CD14-positive monocyte (primary cell): ENCODE data around the gene MEGF6. TPM values are rescaled to one million over a fixed set of nuclear protein-coding genes. Genes with fewer than 3 reads are reported as not detected.

Source experiments
- DNase-seq, 3 donors: peaks; one replicate each; pipeline ENCODE4 v3.0.0-alpha.2; 2011 to 2022
- H2AFZ ChIP-seq: 2 replicates; pipeline ENCODE4 v1.6.0; 2012; ENCODE audit warnings: mild to moderate bottlenecking, low read depth, low read length, inconsistent platforms; ENCODE audit not compliant: insufficient read depth, poor library complexity, severe bottlenecking
- H3K27ac ChIP-seq, 2 donors: 1 replicate in 1 of 2; 2 replicates in 1 of 2; pipeline ENCODE4 v1.5.1; 2012 to 2013; ENCODE audit warnings: low read length in 2 of 2, control low read depth in 1 of 2, inconsistent platforms in 1 of 2, low read depth in 1 of 2, mild to moderate bottlenecking in 1 of 2
- H3K27me3 ChIP-seq, 2 donors: one replicate each; pipeline versions ENCODE4 v1.6.0 to v1.6.1; 2011 to 2013; ENCODE audit warnings: low read length in 2 of 2; ENCODE audit not compliant: control insufficient read depth in 2 of 2, insufficient read depth in 2 of 2
- H3K36me3 ChIP-seq, 2 donors: replicated peaks in 1 of 2; 1 replicate in 1 of 2; 2 replicates in 1 of 2; pipeline versions ENCODE4 v1.5.1 to v1.6.1; 2012 to 2013; ENCODE audit warnings: low read length in 2 of 2, control low read depth in 1 of 2, inconsistent platforms in 1 of 2, mild to moderate bottlenecking in 1 of 2; ENCODE audit not compliant: insufficient read depth in 2 of 2, control insufficient read depth in 1 of 2
- H3K4me1 ChIP-seq, 2 donors: 1 replicate in 1 of 2; 2 replicates in 1 of 2; pipeline versions ENCODE4 v1.5.1 to v1.6.1; 2012 to 2013; ENCODE audit warnings: low read length in 2 of 2, control low read depth in 1 of 2, inconsistent platforms in 1 of 2, mild to moderate bottlenecking in 1 of 2, moderate library complexity in 1 of 2; ENCODE audit not compliant: insufficient read depth in 2 of 2, control insufficient read depth in 1 of 2
- H3K4me2 ChIP-seq: replicated peaks from 2 replicates; pipeline ENCODE3; 2012; ENCODE audit warnings: low read length, moderate library complexity, mild to moderate bottlenecking; ENCODE audit not compliant: poor library complexity, severe bottlenecking; ENCODE audit errors: extremely low read depth
- H3K4me3 ChIP-seq, 3 experiments: fragments of 200-600 bp in 1 of 3; sonication (generic) in 1 of 3; replicated peaks in 1 of 3; 1 replicate in 2 of 3; 2 replicates in 1 of 3; pipeline ENCODE4 v1.5.1; 2011 to 2013; ENCODE audit warnings: low read length in 3 of 3, mild to moderate bottlenecking in 3 of 3, control low read depth in 2 of 3, low read depth in 2 of 3, inconsistent platforms in 1 of 3, moderate library complexity in 1 of 3
- H3K79me2 ChIP-seq: 2 replicates; pipeline ENCODE4 v1.6.0; 2012; ENCODE audit warnings: mild to moderate bottlenecking, control low read depth, inconsistent platforms, low read length, moderate library complexity; ENCODE audit not compliant: insufficient read depth
- H3K9ac ChIP-seq: 2 replicates; pipeline ENCODE4 v1.6.0; 2017; ENCODE audit warnings: low read length, mild to moderate bottlenecking; ENCODE audit not compliant: insufficient read depth, poor library complexity, severe bottlenecking
- H3K9me3 ChIP-seq, 2 donors: replicated peaks in 1 of 2; 1 replicate in 1 of 2; 2 replicates in 1 of 2; pipeline versions ENCODE4 v1.5.1 to v1.6.1; 2012 to 2013; ENCODE audit warnings: low read length in 2 of 2, control low read depth in 1 of 2; ENCODE audit not compliant: control insufficient read depth in 1 of 2, insufficient read depth in 1 of 2
- H4K20me1 ChIP-seq: 2 replicates; pipeline ENCODE4 v1.6.0; 2012; ENCODE audit warnings: mild to moderate bottlenecking, low read length, control low read depth, moderate library complexity; ENCODE audit not compliant: insufficient read depth
- H3K27ac Mint-ChIP-seq, 7 donors: one replicate each; pipeline ENCODE4 v1.8.0; 2020; ENCODE audit warnings: mild to moderate bottlenecking in 7 of 7, mixed read lengths in 7 of 7, moderate library complexity in 6 of 7, inconsistent platforms in 2 of 7
- H3K27me3 Mint-ChIP-seq, 3 donors: one replicate each; pipeline ENCODE4 v1.8.0; 2021 to 2022; ENCODE audit warnings: low read depth in 3 of 3, mild to moderate bottlenecking in 3 of 3, mixed read lengths in 3 of 3, moderate library complexity in 3 of 3, inconsistent platforms in 1 of 3
- H3K36me3 Mint-ChIP-seq, 2 donors: one replicate each; pipeline ENCODE4 v1.8.0; 2020; ENCODE audit warnings: mixed read lengths in 2 of 2, inconsistent platforms in 1 of 2, mild to moderate bottlenecking in 1 of 2
- H3K4me1 Mint-ChIP-seq: one replicate; pipeline ENCODE4 v1.8.0; 2020; ENCODE audit warnings: mild to moderate bottlenecking, mixed read lengths
- H3K4me3 Mint-ChIP-seq, 2 donors: one replicate each; pipeline ENCODE4 v1.8.0; 2020; ENCODE audit warnings: mild to moderate bottlenecking in 2 of 2, mixed read lengths in 2 of 2, moderate library complexity in 1 of 2
- H3K9me3 Mint-ChIP-seq, 7 donors: one replicate each; pipeline ENCODE4 v1.8.0; 2020 to 2022; ENCODE audit warnings: mixed read lengths in 7 of 7, mild to moderate bottlenecking in 6 of 7, moderate library complexity in 6 of 7, inconsistent platforms in 2 of 7
- WGBS: methylation state at CpG from one replicate; pipeline ENCODE4 v1.1.5; 2013; ENCODE audit warnings: missing lambda C conversion rate; ENCODE audit not compliant: insufficient coverage; 5-methylcytosine and 5-hydroxymethylcytosine counted together
- intact Hi-C, 2 donors: fragments of 100-400 bp; cut with micrococcal nuclease; formaldehyde crosslinking; loops; one replicate each; pipeline versions ENCODE4 v1.15.0 to v1.15.1; 2023
- polyA plus RNA-seq, 3 donors: library from polyadenylated mRNA; depleted of rRNA in 1 of 3; unstranded in 2 of 3; stranded (reverse) in 1 of 3; fragments of 300-500 nt in 2 of 3; fragments of >200 nt in 1 of 3; fragmentation: Illumina TruSeq in 2 of 3; gene quantifications; 1 replicate in 2 of 3; 2 replicates in 1 of 3; pipeline ENCODE4 v1.2.3, GENCODE V29; 2012 to 2021
- TF ChIP-seq, protein P1 (sequence below): fragments of 200-600 bp; IDR thresholded peaks from one replicate; pipeline ENCODE4 v1.8.0; 2022; ENCODE audit warnings: antibody characterized with exemption, mild to moderate bottlenecking

Gene MEGF6
- polyA plus RNA-seq, 3 donors, result 0.39 to 3.8 (median 1.2) TPM

DNA sequence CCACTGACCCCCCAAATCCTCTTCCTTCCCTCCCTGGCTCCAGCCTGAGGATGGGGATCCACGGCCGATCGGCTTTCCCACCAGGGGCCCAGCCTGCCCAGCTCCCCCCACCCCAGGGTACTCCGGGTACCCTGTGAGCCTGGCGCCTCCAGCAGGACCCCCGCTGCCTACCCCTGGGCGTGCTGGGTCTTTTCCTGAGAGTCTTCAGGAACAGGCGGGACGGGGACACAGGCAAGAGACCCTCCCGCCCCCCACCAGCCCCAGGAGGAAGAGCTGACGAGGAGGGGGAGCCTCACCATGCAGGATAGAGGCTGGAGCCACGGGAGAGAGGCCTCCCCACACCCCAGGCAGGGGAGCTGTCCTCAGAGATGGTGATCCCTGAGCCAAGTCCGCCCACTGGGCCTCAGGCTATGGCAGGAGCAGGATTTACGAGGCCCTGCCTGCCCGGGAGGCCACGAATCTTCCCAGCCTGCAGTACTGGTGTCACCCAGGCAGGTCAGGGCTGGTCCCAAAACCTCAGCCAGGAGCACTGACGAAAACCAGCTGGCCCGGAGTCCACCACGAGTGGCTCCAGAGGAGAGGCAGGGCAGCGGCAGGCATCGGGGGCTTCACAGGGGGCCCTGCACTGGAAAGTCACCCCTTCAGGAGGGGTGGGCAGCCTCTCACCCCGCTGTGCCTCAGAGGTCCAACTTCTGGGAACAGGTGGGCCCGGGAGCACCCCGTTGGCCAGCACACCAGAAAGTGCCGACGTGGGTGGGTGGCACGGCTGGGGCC, 58.0 kb downstream of the MEGF6 start:
- H3K9me3 Mint-ChIP-seq, result peaks cover 0 to 6% (median 2%) of the 10 kb centered on the region in 7 donors
- WGBS, result 92% methylated on average over 19 of the region's 27 CpGs
- Histone ChIP-seq H3K79me2 (no peaks in the 10 kb centered on the region), H4K20me1 (no peaks in the 10 kb centered on the region), H3K4me3 (no peak overlapping the region), H2AFZ (no peak overlapping the region), H3K4me1 (no peaks in the 10 kb centered on the region), H3K27ac (no peak overlapping the region), H3K9me3 (peaks cover 0 to 2% of the 10 kb centered on the region in 2 donors), H3K9ac (no peak overlapping the region), H3K36me3 (no peaks in the 10 kb centered on the region), H3K27me3 (no peaks in the 10 kb centered on the region), H3K4me2 (no peak overlapping the region)
- TF ChIP-seq, protein P1, sequence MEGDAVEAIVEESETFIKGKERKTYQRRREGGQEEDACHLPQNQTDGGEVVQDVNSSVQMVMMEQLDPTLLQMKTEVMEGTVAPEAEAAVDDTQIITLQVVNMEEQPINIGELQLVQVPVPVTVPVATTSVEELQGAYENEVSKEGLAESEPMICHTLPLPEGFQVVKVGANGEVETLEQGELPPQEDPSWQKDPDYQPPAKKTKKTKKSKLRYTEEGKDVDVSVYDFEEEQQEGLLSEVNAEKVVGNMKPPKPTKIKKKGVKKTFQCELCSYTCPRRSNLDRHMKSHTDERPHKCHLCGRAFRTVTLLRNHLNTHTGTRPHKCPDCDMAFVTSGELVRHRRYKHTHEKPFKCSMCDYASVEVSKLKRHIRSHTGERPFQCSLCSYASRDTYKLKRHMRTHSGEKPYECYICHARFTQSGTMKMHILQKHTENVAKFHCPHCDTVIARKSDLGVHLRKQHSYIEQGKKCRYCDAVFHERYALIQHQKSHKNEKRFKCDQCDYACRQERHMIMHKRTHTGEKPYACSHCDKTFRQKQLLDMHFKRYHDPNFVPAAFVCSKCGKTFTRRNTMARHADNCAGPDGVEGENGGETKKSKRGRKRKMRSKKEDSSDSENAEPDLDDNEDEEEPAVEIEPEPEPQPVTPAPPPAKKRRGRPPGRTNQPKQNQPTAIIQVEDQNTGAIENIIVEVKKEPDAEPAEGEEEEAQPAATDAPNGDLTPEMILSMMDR, result no peak
- no peak overlapping the region for H3K4me3 Mint-ChIP-seq
- DNase-seq, result no peak
- peaks cover 0 to 3% (median 0%) of the 10 kb centered on the region in 3 donors for H3K27me3 Mint-ChIP-seq
- no peaks in the 10 kb centered on the region for H3K36me3 Mint-ChIP-seq
- H3K4me1 Mint-ChIP-seq, result no peaks in the 10 kb centered on the region
- no peak overlapping the region for H3K27ac Mint-ChIP-seq
- intact Hi-C loops, result no loop called here

DNA sequence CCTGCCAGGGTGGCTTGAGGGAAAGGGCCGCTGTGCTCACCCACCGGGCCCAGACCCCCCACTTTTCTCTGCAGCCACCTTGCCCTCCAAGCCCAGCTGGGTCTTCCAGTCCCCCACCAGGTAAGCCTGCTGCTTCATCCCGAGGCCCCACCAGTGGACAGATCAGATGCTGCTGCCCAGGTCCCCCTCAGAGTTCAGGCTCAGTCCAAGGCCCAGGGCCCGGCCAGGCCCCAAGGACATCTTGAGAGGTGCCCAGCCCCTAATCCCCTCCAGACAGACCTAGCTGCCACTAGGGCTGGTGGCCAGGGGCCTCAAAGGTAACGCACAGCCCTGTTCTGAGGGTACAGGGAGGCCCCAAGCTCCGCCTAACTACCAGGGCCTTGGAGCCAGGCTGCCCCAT, 58.6 kb downstream of the MEGF6 start:
- no peak overlapping the region for H2AFZ ChIP-seq
- peaks cover 0 to 3% (median 0%) of the 10 kb centered on the region in 3 donors for H3K27me3 Mint-ChIP-seq
- H3K27ac Mint-ChIP-seq, result no peak overlapping the region
- H3K4me3 ChIP-seq, result no peak overlapping the region
- no peak overlapping the region for H3K4me3 Mint-ChIP-seq
- H3K4me1 ChIP-seq, result no peaks in the 10 kb centered on the region
- no peak for DNase-seq
- TF ChIP-seq, protein P1, result no peak
- 96% methylated on average over 2 of the region's 6 CpGs for WGBS
- no peak overlapping the region for H3K4me2 ChIP-seq
- intact Hi-C loops, result no loop called here
- H3K27me3 ChIP-seq, result no peaks in the 10 kb centered on the region
- H4K20me1 ChIP-seq, result no peaks in the 10 kb centered on the region
- no peak overlapping the region for H3K9ac ChIP-seq
- no peaks in the 10 kb centered on the region for H3K9me3 ChIP-seq
- no peaks in the 10 kb centered on the region for H3K36me3 ChIP-seq
- no peaks in the 10 kb centered on the region for H3K36me3 Mint-ChIP-seq
- H3K27ac ChIP-seq, result no peak overlapping the region
- H3K4me1 Mint-ChIP-seq, result no peaks in the 10 kb centered on the region
- peaks cover 0 to under 1% (median 0%) of the 10 kb centered on the region in 7 donors for H3K9me3 Mint-ChIP-seq
- no peaks in the 10 kb centered on the region for H3K79me2 ChIP-seq
